GM18909 (cell line): Measurements from ENCODE around the gene LILRB1.
"Not testable (repeated sequence)": the region's sequence is repeated elsewhere in the genome, so short reads cannot be mapped to it uniquely, and the experiment has no call there.

ENCODE experiments used
- ATAC-seq: cut with Tn5 transposase; IDR thresholded peaks from one replicate; pipeline ENCODE4 v1.9.1; 2021; ENCODE audit warnings: mild to moderate bottlenecking; ENCODE audit not compliant: unreplicated experiment, poor library complexity

The LILRB1 gene

DNA sequence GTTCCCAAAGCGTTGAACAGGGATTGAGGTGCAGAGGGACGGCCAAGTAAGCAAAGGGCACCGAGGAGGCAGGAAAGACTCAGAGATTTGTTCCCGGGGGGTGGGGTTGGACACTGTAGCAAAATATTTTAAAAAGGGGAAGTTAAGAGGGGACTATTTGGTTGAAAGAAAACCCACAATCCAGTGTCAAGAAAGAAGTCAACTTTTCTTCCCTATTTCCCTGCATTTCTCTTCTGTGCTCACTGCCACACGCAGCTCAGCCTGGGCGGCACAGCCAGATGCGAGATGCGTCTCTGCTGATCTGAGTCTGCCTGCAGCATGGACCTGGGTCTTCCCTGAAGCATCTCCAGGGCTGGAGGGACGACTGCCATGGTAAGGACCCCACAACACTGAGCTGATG, at the start of gene LILRB1:
LILRB1 (plus strand) TSS at position 223 of the 400 bp plus-strand sequence. CDS start 590 bp downstream, outside the sequence.
- not testable (repeated sequence) for ATAC-seq

GRCh38 chr19:54586397-54586796, 43.9 kb upstream of the LILRB1 start:
- no peak for ATAC-seq

GRCh38 chr19:54587026-54587425, 43.3 kb upstream of the LILRB1 start:
- no peak for ATAC-seq

- not testable (repeated sequence) for ATAC-seq
Measured at GRCh38 chr19:54593445-54593844, 36.8 kb upstream of the LILRB1 start, which contains the start of gene LILRA1. Gene LILRA1, plus strand, starts transcription at chr19:54593632. Its CDS starts 613 bp downstream, at chr19:54594245.

GRCh38 chr19:54593931-54594626, 36.2 kb upstream of the LILRB1 start:
- not testable (repeated sequence) for ATAC-seq

DNA sequence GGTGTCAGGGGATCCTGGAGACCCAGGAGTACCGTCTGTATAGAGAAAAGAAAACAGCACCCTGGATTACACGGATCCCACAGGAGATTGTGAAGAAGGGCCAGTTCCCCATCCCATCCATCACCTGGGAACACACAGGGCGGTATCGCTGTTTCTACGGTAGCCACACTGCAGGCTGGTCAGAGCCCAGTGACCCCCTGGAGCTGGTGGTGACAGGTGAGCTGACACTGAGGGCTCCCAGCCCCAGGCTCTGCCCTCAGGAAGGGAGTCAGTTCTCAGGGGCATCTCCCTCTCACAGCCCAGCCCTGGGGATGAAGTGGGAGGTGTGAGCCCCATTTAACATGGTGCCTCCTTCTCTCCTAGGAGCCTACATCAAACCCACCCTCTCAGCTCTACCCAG, 35.5 kb upstream of the LILRB1 start:
- no peak for ATAC-seq

GRCh38 chr19:54595680-54596436, 34.4 kb upstream of the LILRB1 start:
- not testable (repeated sequence) for ATAC-seq

DNA sequence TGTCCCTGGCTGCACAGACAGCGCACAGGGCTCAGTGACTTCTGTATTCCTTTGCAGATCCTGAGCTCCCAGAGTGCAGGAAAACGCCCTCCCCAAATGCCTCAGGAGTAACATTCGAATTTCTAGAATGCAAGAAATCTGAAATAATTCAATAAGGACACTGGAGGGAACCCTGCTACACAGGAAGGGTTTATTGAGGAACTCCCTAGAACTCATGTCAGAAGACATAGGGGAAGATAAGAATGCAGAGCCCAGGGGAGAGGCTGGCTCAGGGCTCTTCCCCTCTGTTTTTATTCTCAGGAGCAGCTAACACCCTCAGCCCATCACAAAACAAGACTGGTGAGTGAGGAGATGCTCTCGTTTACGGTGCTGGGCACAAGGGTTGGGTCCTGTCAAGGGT, 30.1 kb upstream of the LILRB1 start:
- no peak for ATAC-seq

- no peak for ATAC-seq
Measured at GRCh38 chr19:54606230-54606629, 24.1 kb upstream of the LILRB1 start.

- ATAC-seq = peak; percentile 43
Measured at GRCh38 chr19:54606891-54607784, 23.1 kb upstream of the LILRB1 start.

- ATAC-seq = no peak
Measured at GRCh38 chr19:54607785-54608150, 22.5 kb upstream of the LILRB1 start.

DNA sequence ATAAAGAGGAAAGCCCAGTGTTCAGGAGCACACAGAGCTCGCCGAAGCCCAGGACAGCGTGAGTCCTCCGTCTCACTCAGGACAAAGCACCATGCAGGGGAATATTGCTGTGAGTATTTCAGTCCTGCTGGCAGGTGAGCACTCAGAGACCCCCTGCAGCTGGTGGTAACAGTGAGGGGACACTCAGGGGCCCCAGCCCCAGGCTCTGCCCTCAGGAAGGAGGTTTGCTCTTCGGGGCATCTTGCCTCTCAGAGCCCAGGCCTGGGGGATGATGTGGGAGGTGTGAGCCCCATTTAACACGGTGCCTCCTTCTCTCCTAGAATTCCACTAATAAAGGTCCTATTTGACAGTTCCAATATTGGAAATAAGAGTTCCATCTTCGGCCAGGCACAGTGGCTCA, 22.1 kb upstream of the LILRB1 start:
- ATAC-seq = no peak

DNA sequence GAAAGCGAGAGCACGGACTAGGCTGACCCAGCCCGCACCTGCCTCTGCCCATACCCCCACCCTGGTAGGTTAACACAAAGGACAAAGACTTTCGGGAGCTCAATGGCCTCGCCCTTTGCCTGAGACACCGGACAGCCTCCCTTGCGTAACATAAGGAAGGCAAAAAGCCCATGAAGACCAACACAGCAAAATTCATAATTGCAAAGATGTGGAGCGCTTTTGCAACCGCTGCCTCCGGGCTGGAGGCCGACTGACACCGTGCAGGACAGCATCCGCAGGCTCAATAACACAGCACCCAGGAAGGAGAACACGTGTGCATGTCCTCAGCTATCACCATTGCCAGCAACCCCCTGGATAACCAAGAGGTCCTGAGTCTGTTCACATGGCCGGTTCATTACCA, 21.5 kb upstream of the LILRB1 start:
- no peak for ATAC-seq

DNA sequence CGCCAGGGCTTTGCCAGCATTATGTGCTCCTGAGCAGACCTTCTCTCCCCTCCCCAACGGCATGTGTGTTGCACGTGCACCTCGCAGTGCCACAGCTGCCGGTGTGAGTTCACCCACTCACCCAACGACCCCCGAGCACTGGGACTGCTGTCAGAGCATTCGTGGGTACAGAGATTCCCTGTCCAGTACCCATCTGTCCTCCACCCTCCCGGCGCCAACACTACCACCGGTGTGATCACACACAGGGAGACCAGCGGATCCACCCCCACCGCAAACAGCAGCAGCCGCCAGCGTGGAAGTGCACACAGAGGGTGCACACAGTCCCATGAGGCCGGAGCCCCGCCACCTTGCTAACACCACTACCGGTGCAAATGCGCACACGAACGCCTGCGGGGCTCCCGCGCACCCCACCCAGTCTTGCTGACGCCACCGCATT, 20.9 kb upstream of the LILRB1 start:
- no peak for ATAC-seq

DNA sequence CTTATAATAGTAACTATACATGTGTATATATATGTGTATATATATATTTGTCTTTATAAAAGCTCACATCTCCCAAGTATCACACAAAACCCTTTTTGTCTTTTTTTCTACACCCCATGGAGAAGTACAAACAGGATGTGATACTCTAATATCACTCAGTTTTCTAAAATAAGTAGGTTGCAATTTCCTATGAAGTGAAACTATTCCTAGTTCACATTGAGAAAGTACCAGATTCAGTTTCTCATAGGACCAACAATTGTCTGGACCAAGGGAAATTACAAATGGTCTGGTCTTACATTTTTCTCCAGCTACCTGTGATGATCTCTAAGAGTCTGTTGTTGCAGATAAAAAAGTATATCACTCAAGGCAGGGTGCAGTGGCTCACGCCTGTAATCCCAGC, 17.9 kb upstream of the LILRB1 start:
- no peak for ATAC-seq

DNA sequence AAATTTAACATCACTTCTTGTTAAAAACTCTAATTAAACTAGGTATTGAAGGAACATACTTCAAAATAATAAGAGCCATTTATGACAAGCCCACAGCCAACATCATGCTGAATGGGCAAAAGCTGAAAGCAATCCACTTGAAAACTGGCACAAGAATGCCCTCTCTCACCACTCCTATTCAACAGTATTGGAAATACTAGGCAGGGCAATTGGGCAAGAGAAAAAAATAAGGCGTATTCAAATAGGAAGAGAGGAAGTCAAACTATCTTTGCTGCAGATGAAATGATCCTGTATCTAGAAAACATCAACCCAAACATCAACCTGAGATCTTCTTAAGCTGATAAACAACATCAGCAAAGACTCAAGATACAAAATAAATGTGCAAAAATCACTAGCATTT, 15.6 kb upstream of the LILRB1 start:
- no peak for ATAC-seq

DNA sequence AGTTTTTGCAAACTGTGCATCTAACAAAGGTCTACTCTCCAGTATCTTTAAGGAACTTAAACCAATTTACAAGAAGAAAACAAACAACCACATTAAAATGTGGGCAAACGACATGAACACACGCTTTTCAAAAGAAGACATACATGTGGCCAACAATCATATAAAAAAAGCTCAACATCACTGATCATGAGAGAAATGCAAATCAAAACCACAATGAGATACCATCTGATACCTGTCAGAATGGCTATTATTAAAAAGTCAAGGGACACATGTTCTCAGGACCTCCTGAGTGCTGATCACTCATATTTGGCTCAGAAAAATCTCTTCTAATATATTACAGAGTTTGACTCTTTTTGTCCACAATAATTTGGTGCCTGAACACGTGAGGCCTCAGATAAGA, 14.2 kb upstream of the LILRB1 start:
- ATAC-seq = peak; percentile 42

GRCh38 chr19:54616821-54617560, 13.3 kb upstream of the LILRB1 start:
- ATAC-seq = peak; percentile 82

GRCh38 chr19:54620464-54620863, 9.8 kb upstream of the LILRB1 start:
- no peak for ATAC-seq

DNA sequence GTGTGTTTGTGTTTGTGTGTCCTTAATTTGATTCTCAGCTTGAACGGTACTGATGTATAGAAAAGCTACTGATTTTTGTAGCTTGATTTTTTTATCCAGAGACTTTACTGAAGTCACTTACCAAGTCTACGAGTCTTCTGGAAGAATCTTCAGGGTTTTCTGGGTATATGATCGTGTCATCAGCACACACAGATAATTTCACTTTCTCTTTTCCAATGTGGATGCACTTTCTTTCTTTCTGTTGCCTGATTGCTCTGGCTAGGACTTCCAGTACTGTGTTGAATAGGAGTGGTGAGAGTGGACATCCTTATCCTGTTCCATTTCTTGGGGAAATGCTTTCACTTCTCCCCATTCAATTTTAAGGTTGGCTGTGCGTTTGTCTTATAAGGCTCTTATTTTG, 7.9 kb upstream of the LILRB1 start:
- ATAC-seq = no peak
